ENCODE results near the gene TSSK3.
A peak's percentile ranks its signal among the peaks of the same experiment; 100 is the strongest.
"Not testable (repeated sequence)": the region's sequence is repeated elsewhere in the genome, so short reads cannot be mapped to it uniquely, and the experiment has no call there.

TSSK3 gene

GRCh38 chr1:32365445-32365844 is 3.1 kb downstream of the TSSK3 start:
- no peak for DNase-seq

DNA sequence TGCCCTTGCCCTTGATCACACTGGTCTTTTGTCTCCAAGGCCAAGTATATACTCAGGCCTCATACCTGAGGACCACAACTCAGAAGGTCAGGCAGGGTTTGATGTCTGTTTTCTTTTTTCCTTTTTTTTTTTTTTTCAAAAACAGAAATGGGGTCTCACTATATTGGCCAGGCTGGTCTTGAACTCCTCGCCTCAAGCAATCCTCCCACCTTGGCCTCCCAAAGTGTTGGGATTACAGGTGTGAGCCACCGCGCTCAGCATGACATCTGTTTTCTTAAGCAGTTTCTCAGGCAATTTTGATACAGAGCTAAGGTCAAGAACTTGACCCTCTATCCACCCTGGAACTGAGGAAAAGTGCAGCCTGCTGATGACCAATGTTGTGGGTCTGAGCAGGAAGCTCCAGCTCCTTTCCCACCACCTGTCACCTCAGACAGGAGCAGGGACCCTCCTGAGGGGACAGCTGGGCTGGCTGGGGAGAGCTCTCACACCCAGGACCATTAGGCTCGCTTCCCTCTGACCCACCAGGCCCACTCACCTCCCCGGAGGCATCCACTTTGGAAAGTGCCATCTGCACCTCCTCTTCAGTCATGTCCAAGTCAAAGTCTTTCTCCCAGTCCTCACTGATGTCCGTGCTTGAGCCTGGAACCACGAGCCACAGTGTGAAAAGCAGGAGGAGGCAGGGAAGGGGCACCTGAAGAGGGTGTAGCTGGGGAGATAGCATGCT is 5.7 kb downstream of the TSSK3 start:
- DNase-seq: no peak

- DNase-seq: peak in 1 of 2 experiments; percentile 41
Observed at GRCh38 chr1:32372149-32372756, 9.9 kb downstream of the TSSK3 start.

DNA sequence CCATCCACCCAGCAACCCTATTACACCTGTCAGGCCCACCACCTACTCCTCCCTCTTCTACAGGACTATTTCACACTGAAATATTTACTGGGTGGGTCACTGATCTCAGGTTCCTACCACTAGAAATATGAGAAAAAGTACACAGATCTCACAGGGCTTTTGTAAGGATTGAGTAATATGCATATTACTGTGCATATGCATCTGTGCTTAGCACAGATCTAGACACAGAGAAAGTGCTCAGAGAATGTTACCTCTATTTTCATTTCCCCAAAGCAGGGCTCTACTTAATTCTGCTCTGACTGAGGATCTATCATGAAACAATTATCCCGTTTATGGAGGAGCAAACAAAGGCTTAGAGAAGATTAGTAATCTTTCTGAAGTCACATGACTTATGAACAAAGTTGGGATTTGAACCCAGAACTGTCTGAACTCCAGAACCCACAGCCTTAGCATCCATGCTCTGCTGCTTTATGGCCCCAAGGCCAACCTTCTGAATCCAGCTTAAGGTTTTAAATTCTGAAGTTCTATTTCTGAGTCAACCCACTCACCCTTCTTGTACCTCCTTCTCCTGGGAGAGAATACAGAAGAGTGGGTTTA is 11.8 kb downstream of the TSSK3 start:
- DNase-seq: no peak

- DNase-seq: no peak
Observed at GRCh38 chr1:32376199-32376598, 13.9 kb downstream of the TSSK3 start.

DNA sequence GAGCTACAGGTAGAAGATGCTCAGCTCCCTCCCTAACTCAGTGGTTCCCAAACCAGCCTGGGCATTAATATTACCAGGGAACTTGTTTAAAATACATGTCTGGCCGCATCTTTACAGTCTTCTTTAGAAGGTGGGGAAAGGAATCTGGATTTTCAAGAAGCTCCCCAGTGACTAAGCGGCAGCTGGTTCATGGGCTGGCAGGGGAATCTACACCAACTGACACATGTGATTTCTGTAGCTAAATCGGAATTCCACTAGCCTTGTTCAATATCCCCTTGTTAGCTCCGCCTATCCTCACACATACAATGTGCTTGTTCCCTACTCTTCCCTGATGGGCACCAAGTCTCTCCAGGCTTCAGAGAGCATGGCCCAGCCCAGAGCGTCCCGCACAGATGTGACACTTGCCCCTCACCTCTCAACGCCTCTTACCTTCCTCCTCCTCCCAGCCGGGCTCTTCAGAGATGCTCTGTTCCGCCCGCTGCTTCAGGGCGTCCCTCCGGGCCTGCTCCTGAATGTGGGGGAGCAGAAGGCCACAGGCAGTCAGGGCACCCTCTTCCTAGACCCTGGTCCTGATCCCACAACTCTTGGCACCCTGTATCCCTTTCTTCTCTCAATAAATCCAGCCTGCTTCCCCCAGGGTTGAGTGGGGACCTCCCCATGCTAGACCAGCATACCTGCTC is 15.3 kb downstream of the TSSK3 start:
- no peak for DNase-seq

DNA sequence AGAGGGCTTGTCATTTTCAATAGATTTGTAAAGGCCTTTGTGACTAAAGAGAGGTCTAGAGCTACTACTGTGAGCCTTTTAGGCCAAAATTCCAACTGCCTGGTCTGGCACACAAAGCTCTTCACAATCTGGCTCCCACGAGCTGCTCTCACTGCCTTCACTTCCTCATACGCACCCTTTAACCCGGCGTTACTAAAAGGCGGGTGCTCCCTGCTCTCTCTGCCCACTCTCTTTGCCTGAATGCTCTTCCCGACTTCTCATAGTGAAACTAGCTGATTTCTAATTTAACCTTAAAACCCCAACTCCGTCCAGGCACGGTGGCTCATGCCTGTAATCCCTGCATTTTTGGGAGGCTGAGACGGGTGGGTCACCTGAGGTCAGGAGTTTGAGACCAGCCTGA is 17.7 kb downstream of the TSSK3 start:
- no peak for DNase-seq

DNA sequence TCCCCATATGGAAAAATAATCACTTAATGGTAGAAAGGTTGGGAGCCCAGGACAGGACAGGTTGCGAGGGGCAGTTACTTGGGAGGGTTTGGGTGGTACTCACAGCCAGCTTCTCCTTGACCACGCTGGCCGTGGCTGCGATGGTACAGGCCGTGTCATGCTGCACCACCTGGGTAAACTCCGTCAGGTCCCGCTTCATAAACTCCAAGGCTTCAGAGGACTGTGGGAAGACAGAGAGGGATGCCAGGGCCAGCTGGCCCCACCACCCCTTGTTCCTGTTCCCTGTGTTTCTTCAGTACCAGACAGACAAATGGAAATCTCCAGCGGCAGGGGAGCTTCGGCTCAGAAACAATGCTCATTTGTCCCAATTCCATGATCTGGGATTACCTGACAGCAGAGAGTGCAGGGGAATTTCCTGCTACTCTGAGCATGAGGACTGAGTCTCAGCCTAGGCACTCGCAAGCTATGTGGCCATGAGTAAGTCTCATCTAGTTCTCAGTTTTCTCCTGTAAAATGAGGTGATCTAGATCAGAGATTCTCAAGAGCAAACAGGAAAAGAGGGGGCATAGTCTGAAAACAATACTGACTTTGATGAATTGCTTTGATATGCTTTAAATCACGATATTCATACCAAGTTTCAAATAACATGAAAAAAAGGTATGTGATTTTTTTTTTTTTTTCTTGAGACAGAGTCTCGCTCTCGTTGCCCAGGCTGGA is 24.5 kb downstream of the TSSK3 start:
- DNase-seq: no peak

DNA sequence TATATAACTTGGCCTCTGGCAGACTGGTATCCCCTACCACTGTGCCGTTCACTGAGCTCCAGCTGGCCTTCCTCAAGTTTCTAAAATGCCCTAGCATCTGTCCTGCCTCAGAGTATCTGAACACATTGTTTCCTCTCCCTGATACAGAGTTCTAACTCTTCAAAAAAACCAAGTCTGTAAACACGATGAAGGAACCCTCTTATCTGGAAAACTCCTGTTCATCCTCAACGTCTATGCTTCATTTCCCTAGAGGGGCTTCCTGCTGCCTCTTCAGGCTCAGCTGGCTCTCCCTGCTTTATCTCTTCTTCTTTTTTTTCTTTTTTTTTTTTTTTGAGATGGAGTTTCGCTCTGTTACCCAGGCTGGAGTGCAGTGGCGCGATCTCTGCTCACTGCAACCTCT is 26.3 kb downstream of the TSSK3 start:
- no peak for DNase-seq

DNA sequence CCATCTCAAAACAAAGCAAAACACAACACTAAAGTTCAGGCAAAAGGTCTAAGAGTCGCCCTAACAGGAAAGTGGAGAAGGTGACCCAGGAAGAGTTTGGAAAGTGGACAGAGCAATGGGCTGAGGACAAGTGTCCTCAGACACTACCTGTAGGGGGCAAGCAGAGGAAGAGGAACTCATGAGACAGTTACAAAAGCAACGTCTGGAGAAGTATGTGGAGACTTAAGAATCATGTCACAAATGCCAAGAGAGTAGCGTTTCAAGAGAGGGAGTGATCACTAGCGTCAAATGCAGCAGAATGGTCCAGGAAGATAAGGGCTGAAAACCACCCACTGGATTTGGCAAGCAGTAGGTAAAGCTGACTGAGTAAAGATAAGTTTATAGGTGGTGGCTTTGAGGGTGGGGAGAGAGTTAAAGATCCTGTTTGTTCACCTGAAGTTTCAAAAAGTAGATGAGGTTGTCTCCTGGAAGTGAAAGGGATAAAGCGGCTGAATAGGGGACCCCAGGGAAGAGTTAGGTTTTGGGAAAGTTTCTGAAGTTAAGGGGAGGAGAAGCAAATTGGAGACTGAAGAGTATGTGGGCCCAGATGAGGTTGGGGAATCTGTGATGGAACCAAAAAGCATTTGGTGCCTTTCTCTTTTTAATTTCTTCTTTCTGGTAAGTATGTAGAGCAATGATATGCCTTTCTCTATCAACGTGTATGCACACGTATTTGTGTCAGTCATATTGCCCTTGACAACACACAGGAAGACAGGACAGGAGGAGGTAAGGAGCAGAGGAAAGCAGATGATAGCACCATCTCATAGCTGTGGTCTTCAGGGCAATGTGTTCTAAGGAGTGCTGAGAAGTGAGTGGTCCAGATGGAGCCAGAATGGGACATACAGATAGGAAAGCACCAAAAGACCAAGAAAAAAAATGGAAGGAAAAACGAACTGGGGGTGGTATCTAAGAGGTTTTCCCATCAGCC is 28.8 kb downstream of the TSSK3 start:
- no peak for DNase-seq

DNA sequence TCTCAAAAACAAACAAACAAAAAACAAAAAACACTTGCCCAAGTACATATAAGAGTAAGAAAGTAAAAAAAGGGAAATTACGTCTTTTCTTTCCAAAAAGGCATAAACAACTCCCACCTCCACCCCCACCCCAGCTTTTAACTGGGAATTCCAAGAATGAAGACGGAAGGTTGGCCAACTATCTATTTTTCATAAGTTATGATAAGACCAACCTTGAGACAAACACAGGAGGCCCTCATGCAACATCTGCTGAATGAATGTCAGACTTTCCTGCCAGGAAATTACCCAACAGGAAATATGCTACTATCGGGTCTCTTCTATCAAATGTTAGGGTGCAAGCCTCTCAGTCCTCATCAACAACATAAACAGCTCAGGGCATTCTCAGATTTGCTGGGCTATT is 30.0 kb downstream of the TSSK3 start:
- no peak for DNase-seq

GRCh38 chr1:32393136-32393535 is 30.8 kb downstream of the TSSK3 start:
- DNase-seq: no peak

- DNase-seq: no peak
Observed at GRCh38 chr1:32393832-32394140, 31.4 kb downstream of the TSSK3 start.

GRCh38 chr1:32394141-32394889 is 32.0 kb downstream of the TSSK3 start, which contains the start of gene BSDC1:
Gene BSDC1, minus strand, starts transcription at chr1:32394441. Its CDS starts 27 bp downstream, at chr1:32394414.
- peak; percentile 99 for DNase-seq

- no peak for DNase-seq
Observed at GRCh38 chr1:32394890-32395432, 32.6 kb downstream of the TSSK3 start.

DNA sequence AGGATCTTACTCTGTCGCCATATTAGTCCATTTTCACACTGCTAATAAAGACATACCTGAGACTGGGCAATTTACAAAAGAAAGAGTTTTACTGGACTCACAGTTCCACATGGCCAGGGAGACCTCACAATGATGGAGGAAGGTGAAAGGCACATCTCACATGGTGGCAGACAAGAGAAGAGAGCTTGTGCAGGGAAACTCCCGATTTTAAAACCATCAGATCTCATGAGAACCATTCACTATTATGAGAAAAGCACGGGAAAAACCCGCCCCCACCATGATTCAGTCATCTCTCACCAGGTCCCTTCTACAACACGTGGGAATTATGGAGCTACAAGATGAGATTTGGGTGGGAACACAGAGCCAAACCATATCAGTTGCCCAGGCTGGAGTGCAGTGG is 34.2 kb downstream of the TSSK3 start:
- not testable (repeated sequence) for DNase-seq

GRCh38 chr1:32398401-32398800 is 36.1 kb downstream of the TSSK3 start:
- DNase-seq: no peak

DNA sequence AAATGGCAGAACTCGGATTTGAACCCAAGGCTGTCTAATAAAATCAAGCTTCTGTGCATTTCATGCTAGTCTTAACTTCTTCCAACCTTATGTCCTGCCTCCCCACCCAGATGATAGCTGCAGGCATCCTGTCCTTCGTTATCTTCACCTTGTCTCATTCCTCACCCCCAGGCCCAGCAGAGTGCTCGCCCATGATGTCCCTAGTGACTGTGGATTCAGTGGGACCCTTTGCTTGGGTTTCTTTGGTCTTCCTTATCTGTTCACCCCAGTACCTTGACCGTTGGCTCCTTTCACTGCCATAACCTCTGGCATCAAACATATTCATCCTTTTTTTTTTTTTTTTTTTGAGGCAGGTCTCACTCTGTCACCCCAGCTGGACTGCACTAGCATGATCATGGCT is 37.5 kb downstream of the TSSK3 start:
- no peak for DNase-seq

DNA sequence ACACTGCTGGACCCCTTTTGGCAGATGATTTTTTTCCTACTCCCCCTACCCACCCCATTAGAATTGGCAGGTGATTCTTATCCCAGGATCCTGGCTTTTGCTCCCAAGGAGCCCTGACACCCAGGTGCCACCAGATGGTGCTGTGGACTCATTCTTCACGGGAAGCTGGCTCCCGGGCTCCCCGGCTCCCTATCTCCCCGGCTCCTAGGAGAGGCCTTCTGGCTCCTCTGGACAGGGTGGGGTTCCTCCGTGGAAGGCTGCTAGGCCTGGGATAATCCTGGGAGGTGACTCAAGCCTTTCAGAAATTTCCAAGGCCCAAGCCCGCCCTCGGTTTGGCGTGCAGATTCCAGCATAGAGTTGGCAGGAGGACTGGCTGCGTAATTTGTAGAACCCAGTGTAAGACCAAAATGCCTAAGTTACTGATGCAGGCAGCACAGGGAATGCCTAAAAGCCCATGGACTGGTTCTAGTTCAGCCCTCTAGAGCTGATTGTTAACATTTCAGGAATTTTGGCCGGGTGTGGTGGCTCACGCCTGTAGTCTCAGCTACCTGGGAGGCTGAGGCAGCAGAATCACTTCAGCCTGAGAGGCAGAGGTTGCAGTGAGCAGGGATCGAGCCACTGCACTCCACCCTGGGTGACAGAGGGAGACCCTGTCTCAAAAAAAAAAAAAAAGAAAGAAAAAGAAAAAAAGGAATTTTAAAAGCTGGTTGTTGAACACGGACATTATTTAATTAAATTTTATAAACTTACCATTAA is 38.7 kb downstream of the TSSK3 start:
- DNase-seq: peak; percentile 74 to 75

- DNase-seq: no peak
Observed at GRCh38 chr1:32404946-32405345, 42.6 kb downstream of the TSSK3 start.

Measured in activated T-cell treated with anti-CD3 and anti-CD28 coated beads, Interleukin-2, amount 50 U/mL, for 48 hours (primary cell).